Epithelial cell of esophagus (primary cell): ENCODE results near the gene MAML3.

ENCODE experiments used
- DNase-seq: peaks from one replicate; pipeline ENCODE4 v3.0.0; 2010; ENCODE audit warnings: low read depth
- H3K4me3 ChIP-seq: 2 replicates; pipeline ENCODE4 v1.5.1; 2011; ENCODE audit warnings: mild to moderate bottlenecking, low read length, control low read depth
- CTCF ChIP-seq: IDR thresholded peaks from 2 replicates; pipeline ENCODE4 v1.5.1; 2011; ENCODE audit warnings: low read depth, mild to moderate bottlenecking, low read length, control low read depth, inconsistent platforms; ENCODE audit not compliant: insufficient read depth; ENCODE audit errors: missing control alignments

The MAML3 gene

GRCh38 chr4:139908636-139909437 is 245.1 kb downstream of the MAML3 start:
- no peak for TF ChIP-seq CTCF
- no peak for DNase-seq
- H3K4me3 ChIP-seq: no peak overlapping the region

DNA sequence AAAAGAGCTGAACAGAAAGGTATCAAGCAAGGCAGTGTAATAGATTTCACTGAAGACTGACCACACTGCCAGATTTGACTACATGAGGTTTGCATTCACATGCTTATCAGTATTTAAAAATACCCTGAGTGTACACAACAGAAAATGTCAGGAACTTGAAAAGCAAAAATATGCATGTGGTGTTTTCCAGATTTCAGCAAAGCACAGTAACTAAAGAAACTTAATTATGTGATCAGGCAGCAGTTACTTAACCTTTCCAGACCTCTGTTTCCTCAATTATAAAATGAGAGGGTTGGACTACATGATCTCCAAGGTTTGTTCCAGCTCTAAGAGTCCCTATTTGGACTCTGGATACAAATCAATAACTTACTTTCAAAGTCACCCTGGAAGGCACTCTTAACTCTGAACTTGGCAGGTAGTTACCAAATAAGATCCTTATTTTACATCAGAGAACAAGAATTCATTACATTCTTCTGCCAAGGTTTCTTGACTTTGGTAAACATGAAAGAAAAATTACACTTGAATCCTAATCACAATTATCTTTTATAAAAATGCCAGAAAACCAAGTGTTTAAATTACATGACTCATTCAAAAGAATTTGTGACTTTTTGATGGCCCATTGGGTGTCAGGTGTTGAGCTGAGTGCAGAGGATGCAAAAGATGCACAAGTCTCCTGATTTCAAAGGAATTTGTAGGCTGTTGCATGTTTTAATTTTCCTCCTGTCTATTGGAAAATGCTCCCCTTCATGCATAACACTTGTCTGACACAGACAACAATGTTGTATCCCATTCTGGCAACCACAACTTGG is 246.8 kb downstream of the MAML3 start:
- no peak for DNase-seq
- H3K4me3 ChIP-seq: no peak overlapping the region
- no peak for TF ChIP-seq CTCF

GRCh38 chr4:139905489-139905888 is 248.5 kb downstream of the MAML3 start:
- no peak for TF ChIP-seq CTCF
- no peak overlapping the region for H3K4me3 ChIP-seq
- DNase-seq: no peak

- H3K4me3 ChIP-seq: no peak overlapping the region
- TF ChIP-seq CTCF: no peak
- DNase-seq: no peak
Measured at GRCh38 chr4:139904406-139904805, 249.6 kb downstream of the MAML3 start.

DNA sequence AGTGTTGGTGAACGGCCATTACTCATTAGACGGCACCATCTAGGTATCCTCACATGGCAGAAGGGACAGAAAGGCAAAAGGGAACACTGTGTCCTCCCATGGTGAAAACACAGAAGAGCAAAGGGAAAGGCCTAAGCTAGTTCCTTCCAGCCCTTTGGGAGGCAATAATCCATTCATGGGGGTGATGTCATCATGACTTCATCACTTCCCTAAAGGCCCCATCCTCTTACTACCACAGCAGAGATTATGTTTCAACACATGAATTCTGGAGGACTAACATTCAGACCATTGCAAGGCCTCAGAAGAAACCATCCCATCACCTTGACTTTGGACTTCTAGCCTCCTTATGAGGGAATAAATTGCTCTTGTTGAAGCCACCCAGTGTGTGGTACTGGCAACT is 250.1 kb downstream of the MAML3 start:
- TF ChIP-seq CTCF: no peak
- DNase-seq: peak; percentile 22
- no peak overlapping the region for H3K4me3 ChIP-seq

- no peak for DNase-seq
Measured at GRCh38 chr4:139902321-139903320, 251.4 kb downstream of the MAML3 start.

More at GRCh38 chr4:139902321-139903320, 251.4 kb downstream of the MAML3 start:
- H3K4me3 ChIP-seq: peak overlapping the region; percentile 3
- no peak for TF ChIP-seq CTCF
